Measurements from ENCODE around the gene NADK.

The NADK gene, protein sequence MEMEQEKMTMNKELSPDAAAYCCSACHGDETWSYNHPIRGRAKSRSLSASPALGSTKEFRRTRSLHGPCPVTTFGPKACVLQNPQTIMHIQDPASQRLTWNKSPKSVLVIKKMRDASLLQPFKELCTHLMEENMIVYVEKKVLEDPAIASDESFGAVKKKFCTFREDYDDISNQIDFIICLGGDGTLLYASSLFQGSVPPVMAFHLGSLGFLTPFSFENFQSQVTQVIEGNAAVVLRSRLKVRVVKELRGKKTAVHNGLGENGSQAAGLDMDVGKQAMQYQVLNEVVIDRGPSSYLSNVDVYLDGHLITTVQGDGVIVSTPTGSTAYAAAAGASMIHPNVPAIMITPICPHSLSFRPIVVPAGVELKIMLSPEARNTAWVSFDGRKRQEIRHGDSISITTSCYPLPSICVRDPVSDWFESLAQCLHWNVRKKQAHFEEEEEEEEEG

DNA sequence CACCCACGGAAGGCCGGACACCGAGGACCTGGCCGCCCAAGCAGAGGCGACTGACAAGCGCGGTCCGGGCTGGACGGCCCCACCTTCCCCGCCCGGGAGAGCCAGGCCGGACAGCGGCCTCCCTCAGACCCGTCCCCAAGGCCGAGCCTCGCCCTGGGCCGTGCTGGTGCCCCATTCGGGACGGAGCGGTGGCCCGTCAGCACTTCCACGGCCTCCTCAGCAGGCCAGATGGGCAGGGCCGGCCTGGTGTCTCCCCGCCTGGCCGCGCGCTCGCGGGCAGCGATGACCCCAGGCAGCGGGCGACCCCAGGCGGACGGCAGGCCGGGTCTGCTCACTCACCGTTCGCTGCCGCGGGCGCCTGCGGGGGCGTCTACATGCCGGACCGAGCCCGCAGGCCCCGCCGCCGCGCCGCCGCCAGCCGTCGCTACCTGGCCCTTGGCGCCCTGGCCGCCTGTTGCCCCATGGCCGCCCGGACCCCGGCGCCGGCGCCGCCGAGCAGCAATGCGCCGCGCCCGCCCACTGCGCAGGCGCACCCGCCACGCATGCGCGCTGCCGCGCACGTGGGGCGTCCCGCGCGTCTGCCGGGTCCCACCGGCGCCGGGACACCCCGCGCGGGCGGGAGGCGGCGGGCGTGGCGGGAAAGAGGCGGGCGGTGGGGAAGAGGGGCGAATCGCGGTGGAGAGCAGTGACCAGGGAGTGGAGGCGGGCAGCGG lies at the start of gene NADK:
TSS of gene NADK (minus strand) at position 521 of the 713 bp plus-strand sequence. CDS start 13,064 bp downstream, outside the sequence.
- no peak for DNase-seq (ENCODE audit: low read depth)

DNA sequence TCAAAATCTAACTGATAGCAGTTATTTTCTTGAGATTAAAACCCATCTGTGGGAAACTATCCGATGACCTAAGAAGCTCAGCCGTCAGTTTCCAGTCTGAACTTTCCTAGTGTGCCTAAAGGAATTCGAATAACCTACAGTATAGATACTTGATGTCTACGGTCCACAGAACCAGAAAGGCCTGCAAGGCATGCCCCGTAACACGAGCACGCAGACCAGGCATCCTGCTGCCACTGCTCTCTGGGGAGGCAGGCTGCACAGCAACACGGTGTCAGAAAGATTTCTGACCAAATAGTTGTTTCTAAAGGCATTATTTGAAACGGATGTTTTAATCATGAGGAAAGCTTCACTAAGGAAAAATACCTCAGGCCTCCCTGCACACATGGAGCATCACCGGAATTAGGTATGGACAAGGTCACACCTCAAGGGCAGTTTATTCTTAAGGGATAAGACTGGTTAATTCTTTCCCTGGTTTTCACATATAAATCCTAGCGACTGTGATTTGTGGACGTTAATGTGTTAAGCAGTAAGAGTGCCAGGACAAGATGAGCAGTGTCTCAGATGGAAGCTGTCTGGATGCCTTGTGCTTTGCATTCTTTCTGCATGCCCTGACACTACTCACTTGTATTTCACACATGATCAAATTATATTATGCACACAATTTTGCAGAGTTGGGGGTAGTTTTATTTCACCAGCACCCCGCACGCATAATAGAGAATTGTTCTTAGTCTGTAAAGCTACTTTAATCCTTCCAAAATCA lies 49.0 kb upstream of the NADK start:
- DNase-seq (ENCODE audit: low read depth), result no peak

DNA sequence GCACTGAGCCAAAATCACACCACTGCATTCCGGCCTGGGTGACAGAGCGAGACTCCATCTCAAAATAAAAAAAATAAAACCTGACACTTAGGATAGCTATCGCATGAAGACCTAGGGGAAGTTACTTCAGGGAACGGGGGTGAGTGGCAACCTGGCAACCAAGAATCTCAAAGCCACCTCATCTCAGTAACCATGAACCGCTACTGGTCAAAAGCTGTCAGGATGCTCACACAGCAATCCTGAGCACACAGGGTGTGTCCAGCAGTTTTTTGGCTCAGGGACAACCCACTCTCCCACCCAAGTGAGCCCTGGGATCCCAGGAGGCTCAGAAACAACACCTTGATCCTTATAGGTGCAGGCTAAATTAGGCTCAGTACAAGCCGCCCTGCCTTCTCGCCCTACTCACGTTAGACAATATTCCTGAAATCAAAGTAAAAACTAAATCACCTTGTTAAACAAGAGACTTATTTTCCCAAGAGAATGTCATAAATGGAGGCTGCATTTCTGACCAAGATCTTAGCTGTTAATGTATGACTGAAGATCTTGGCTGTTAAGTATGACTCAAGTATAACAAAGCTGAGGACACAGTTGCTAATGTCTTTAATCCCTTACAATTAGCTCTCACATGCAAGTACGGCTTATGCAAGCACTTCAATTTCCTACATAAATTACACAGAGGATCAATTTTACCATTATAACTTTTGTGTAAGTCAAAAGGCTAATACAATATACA lies 48.3 kb upstream of the NADK start:
- DNase-seq (ENCODE audit: low read depth), result no peak

DNA sequence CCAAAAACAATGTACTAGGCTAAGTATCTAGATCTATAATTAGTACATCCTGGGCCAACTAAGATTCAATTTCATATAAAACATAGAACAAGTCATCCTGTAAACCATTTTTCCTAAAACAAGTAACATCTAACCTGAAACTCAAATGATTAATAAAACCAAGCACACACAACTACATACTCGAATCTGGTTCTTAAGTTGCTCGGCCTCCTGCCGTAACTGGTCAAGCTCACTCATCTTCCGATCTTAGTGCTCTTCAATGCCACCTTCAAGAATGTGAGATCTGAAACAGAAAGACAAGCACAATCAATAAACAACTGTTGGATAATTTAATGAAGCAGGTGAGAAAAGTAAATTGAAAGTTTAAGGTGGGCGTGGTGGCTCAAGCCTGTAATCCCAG lies 46.9 kb upstream of the NADK start:
- DNase-seq (ENCODE audit: low read depth), result no peak

DNA sequence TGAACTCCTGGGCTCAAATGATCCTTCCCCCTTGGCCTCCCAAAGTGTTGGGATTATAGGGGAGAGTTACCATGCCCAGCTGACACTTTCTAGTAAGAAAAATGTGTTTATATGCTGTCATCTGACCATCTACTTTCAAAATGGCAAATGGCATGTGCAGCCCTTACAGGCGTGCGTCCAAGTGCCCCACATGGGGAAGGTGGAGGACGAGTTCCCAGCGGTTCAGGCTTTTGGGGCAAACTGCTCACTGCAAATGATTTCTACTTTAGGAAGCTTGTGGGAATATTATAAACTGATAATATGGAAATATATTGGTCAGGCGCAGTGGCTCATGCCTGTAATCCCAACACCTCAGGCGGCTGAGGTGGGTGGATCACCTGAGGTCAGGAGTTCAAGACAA lies 41.5 kb upstream of the NADK start:
- DNase-seq (ENCODE audit: low read depth), result no peak

DNA sequence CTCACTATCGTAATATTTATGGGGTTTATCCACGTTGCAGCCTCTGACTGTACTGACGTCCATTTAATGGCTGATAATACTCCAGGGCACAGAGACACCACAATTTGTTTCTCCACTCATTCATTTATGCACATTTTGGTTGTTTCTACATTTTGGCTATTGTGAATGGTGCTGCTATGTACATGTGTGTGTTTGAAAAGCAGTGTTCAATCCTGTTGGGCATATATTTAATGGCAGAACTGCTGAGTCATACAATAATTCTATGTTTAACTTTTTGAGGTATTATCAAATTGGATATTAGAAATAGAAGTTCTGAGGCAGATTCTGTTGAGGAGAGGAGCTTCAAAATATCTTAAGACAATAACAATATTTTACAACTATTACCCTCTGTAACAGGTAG lies 39.0 kb upstream of the NADK start:
- DNase-seq (ENCODE audit: low read depth), result no peak

DNA sequence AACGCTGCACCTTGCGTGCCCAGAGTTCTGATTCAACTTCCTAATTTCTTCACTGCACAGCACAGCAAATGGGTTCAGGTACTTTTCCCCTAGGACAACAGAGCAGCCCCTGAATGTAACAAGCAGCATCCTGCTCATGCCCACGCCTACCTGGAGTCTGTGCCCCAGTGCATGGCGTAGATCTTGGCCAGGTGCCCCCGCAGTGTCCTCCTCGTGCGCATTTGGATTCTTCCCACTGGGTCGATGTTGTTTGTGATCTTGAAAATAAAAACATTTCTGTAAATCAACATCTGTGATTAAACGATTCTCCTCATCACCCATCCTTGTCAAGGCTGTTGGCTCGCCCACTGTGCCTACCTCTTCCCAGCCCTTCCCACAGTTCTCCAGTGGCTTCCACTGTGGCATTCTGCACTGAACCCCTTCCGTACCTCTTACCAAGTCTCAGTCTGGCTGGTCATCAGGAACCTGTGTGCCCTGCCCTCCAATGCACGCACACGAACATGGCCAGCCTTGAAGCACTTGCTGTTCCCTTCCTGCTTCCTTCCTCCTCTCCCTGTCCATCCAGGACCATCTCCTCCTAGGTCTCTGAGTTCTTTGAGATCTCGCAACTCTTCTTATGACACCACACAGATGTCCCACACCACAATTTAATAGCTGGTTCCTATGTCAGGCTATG lies 37.5 kb upstream of the NADK start:
- no peak for DNase-seq (ENCODE audit: low read depth)

DNA sequence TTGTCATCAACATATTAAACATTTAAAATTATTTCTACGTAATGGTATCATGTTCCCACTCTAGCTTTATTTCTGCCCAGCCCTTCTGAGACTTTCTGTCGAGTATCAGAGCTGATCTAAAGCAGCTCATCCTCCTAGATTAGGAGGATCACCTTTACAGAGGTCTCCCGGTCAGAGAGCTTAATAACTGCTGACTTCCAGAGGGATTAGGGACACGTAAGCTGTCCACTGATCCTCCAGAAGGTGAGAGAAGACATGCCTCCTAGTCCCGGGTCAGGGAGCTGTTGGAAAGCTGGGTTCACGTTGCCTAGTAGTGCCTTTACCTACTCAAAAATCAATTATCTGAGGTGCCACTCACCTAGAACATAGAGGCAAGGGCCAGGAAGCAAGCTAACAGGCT lies 31.2 kb upstream of the NADK start:
- no peak for DNase-seq (ENCODE audit: low read depth)

DNA sequence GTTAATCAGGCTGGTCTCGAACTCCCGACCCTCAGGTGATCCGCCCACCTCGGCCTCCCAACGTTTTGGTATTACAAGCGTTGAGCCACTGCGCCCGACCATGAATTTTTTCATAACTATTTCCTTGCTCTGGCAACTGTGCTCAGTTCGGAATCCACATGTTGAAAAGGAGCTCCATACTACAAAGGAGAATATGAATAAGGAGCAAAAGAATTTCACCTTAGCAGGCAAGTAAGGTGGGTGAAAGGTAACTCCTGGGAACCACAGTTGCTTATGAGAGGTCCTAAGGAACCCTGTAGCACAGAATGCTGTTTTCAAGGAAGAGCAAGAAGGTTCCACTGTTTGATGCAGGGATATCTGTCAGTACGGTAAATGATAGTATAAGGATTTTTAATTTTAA lies 29.9 kb upstream of the NADK start:
- no peak for DNase-seq (ENCODE audit: low read depth)

DNA sequence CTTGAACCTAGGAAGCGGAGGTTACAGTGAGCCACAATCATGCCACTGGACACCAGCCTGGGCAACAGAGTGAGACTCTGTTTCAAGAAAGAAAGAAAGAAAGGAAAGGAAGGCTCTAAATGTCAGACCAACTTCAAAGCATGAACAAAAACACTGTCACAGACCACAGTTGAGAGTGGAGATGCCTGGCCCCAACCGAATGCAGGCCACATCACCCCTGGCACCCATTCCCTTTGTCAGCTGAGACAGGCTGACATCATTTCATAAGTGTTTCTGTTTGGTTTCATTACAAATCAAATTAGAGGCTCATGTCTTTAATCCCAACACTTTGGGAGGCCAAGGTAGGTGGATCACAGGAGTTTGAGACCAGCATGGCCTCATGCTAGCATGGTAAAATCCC lies 28.6 kb upstream of the NADK start:
- DNase-seq (ENCODE audit: low read depth), result peak; percentile 32

DNA sequence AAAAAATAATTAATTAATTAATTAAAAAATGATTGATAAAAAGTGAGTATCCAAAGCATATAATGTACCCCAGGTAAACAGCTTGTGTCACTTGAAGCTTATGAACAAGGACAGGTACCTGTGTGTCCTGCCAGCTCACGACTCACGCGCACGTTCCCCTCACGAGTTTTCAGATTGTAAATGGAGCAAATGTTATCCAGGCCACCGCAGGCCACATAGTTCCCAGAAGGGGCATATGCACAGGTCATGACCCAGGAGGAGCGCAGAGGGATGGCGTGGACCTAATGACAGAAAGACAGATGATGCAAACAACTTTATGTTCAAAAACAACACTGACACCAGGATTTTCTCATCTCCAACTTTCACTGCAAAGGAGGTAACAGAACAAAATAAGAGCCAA lies 26.0 kb upstream of the NADK start:
- no peak for DNase-seq (ENCODE audit: low read depth)

DNA sequence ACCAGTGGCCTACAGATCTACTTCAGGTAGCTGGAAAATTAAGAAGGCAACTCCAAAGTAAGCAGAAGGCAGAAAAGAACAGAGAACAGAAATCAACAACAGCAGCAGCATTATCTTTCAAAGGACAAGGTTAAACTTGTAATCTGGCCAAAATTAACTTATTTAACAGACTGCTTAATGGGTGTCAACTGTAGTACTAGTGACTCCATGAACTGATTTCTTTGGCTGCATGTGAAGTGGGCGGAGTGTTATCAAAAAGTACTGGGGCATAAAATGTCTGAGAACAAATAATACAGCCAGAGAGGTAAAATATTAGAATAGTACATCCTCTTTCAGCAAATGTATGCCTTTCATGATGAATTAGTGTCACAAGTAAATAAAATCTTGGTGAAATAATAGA lies 24.6 kb upstream of the NADK start:
- DNase-seq (ENCODE audit: low read depth), result no peak

DNA sequence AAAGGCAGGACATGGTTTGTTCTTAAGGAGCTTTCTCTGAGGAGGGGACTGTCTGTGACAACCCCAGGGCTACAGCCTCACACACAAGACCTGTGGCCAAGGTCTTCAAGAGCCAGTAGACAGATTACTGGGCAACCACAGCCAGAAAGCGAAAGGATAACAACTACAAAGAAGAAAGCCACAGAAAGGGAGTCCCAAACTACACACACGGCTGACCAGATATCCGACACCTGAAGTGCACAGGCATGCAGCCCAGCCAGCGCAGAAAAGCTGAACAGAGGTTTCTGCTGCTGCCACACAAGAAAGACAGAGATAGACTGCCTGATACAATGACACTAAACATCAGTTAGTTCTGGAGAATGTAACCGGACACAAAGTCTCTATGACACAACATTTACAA lies 21.4 kb upstream of the NADK start:
- no peak for DNase-seq (ENCODE audit: low read depth)

DNA sequence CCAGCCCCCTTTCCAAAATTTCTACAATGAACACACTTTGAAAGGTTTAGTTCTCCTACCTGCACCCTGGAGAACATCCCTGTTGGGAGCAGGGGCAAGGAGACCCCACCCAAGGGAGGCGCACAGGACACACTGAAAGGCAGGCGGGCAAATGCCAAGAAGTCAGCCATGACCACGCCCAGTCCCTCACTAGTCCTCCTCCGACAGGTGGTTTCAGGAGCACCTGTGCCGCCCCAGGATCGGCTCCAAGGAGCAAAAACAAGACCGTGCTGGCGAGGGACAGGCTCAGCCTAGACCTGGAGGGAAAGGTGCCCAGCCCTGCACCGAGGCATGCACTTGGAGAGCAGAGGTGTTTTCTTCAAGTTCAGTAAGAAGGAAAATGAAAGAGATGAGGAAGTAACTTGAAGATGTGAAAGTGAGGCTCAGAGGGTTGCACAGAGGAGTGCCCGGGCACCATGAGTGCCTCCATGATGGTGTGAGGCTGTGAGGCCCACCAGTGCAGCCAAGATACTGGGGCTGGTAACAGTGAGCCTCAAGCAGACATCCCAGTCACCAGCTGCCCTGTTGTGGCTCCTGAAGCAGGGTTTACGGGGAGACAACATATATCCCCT lies 19.6 kb upstream of the NADK start:
- DNase-seq (ENCODE audit: low read depth), result no peak

DNA sequence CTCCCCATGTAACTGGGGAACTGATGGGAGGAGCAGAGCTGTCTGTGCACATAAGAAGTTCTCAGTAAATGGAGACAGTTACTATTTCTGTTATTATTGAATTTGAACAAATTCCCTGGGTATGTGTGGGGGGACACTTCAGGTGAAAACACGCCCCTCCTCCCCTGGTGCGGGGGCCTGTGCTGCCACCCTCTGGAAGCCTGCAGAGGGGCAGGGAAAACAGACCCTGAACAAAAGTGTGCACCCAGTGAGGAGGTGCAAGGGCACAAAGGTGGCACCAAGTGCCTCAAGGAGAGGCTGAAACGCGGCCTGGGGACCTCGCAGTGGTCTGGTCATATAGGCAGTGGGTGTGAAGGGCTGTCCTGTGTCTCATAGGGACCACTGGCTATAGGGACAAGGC lies 18.2 kb upstream of the NADK start:
- no peak for DNase-seq (ENCODE audit: low read depth)

DNA sequence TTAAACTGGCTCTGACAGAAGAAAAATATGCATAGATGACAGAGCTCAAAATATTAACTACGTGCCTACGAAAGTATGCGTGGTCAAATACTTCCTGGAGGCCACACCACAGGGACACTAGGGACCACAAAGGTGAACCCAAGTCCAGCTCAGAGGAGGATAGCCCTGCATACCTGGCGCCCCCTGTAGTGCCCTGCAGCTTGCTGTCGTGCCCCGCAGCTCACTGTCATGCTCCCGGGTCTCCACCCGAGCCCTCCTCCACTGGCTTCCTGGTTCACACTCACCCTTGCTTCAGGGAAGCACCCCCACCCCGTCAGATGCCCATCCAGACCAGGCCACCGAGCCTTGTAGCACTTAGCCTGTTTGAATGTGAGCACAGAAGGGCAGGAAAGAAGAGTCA lies 16.7 kb upstream of the NADK start:
- no peak for DNase-seq (ENCODE audit: low read depth)

DNA sequence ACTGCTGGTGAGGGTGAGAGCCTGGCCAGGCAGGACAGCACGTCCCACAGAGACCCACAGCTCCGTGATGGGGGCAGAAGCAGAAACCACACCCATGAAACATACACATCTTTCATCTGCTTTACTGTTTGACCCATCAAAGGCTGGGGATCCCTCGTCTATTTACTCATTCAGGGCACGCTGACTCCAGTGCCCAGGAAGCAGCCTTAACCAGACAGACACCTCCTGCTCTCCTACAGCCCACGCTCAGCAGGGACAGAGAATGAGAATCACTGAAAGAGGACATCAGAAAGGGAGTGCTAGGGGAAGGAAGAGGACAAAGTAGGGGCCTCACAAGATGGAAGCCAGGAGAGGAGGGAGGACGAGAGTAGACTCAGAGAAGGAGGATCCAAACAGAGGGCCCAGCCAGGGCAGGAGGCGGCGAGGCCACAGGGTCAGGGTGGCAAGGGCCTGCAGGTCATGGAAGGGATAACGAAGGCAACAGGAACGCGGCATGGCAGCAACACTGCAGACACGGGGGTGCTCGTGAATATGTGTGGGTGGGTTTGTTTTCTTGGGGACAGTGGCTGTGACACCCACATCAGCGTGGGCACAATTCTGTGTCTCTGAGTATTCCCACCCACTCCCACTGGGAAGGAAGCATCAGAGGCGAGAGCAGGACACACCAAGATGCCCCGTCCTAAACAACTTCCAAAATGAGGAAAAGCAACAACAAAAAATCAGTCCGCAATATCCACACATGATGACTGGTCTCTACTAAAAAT lies 15.4 kb upstream of the NADK start:
- no peak for DNase-seq (ENCODE audit: low read depth)

DNA sequence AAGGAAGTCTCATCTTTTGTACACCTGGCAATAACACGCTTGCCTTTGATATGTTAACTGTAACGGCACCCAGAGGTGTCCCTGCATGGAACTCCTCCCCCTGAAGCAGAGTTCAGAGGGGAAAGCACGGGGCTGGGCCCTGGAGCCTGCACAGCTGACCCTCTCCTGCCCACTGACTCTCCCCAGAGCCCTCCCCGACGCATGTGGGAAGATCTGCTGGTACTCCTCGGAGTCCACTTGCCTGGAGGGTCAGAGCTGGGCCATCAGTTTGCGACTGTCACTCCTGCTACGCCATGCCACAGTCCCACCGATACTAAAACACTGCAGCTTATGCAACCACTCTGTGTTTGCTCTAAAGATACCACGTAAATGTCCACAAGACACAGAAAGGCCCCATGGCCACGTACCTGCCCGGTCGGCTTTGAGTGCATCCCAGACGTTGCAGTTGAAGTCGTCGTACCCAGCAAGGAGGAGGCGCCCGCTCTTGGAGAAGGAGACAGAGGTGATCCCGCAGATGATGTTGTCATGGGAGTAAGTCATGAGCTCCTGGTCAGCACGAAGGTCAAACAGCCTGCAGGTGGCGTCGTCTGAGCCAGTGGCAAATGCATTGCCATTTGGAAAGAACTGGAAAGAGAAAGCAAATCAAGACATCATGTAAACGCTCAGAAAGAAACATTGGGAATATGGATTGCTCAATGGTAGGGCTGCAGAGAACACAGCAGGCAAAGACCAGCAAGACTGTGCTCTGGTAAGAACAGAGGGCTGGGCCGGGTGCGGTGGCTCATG lies 10.6 kb upstream of the NADK start:
- peak; percentile 37 for DNase-seq (ENCODE audit: low read depth)

DNA sequence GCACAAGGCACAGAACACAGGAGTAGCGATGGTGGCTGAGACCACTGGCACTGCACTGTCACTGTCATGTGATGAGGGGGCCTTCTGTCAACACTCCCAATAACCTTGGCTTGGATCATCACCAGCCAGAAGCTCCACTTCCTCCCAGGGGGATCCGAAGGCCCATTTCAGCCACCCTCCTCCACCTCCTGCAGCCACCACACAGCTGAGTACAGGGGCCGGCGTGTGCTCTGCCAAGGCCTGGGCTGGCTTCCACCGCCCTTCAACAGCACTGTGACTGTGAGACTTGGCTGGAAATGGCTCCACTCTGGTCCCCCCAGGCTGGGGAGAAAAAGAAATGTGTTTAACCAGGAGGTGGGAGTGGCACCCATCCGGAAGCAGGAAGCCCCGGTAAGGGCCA lies 9.9 kb upstream of the NADK start:
- no peak for DNase-seq (ENCODE audit: low read depth)

All from iris pigment epithelial cell (primary cell).